Parathyroid adenoma (tissue), 2 donors: Measurements from ENCODE around the gene ASB8.

Experiments used
- H2AFZ ChIP-seq: fragments of 300-600 bp; sonication (generic); one replicate; pipeline ENCODE4 v1.7.0; 2017; ENCODE audit warnings: antibody characterized with exemption, mild to moderate bottlenecking
- H3K27ac ChIP-seq: fragments of 300-600 bp; sonication (generic); one replicate; pipeline ENCODE4 v1.7.0; 2017
- H3K27me3 ChIP-seq: fragments of 300-600 bp; sonication (generic); one replicate; pipeline ENCODE4 v1.7.0; 2017; ENCODE audit warnings: low read length; ENCODE audit not compliant: control insufficient read depth, insufficient read depth
- H3K36me3 ChIP-seq: fragments of 300-600 bp; sonication (generic); one replicate; pipeline ENCODE4 v1.7.0; 2017; ENCODE audit warnings: low read length; ENCODE audit not compliant: control insufficient read depth, insufficient read depth
- H3K4me1 ChIP-seq: fragments of 300-600 bp; sonication (generic); one replicate; pipeline ENCODE4 v1.7.0; 2017; ENCODE audit warnings: control low read depth
- H3K4me2 ChIP-seq: fragments of 300-600 bp; sonication (generic); one replicate; pipeline ENCODE4 v1.7.0; 2017; ENCODE audit warnings: low read length
- H3K4me3 ChIP-seq: fragments of 300-600 bp; sonication (generic); one replicate; pipeline ENCODE4 v1.7.0; 2017; ENCODE audit warnings: low read depth, low read length
- H3K79me2 ChIP-seq: fragments of 300-600 bp; sonication (generic); one replicate; pipeline ENCODE4 v1.7.0; 2017; ENCODE audit warnings: control low read depth
- H3K9ac ChIP-seq: fragments of 300-600 bp; sonication (generic); one replicate; pipeline ENCODE4 v1.7.0; 2017; ENCODE audit warnings: mild to moderate bottlenecking
- H3K9me3 ChIP-seq: fragments of 300-600 bp; sonication (generic); one replicate; pipeline ENCODE4 v1.7.0; 2017; ENCODE audit warnings: low read length; ENCODE audit not compliant: control insufficient read depth
- CTCF ChIP-seq: fragments of 300-600 bp; sonication (generic); IDR thresholded peaks from one replicate; pipeline ENCODE4 v1.7.0; 2017; ENCODE audit warnings: antibody characterized with exemption, mild to moderate bottlenecking
- donor health status: primary hyperparathyroidism.

The ASB8 gene

GRCh38 chr12:48180424-48180823 is 23.1 kb upstream of the ASB8 start:
- Histone ChIP-seq H3K9me3 (no peaks in the 10 kb centered on the region), H3K4me2 (no peak overlapping the region), H3K27ac (no peak overlapping the region), H2AFZ (no peak overlapping the region), H3K27me3 (no peaks in the 10 kb centered on the region), H3K4me1 (peaks cover 4% of the 10 kb centered on the region), H3K4me3 (no peak overlapping the region), H3K79me2 (no peaks in the 10 kb centered on the region), H3K9ac (no peak overlapping the region), H3K36me3 (no peaks in the 10 kb centered on the region)
- no peak for TF ChIP-seq CTCF

GRCh38 chr12:48179466-48179865 is 22.2 kb upstream of the ASB8 start:
- H3K27me3 ChIP-seq: no peaks in the 10 kb centered on the region

GRCh38 chr12:48177982-48178381 is 20.7 kb upstream of the ASB8 start:
- TF ChIP-seq CTCF: no peak
- H3K27me3 ChIP-seq: no peaks in the 10 kb centered on the region

More at GRCh38 chr12:48179466-48179865, 22.2 kb upstream of the ASB8 start:
- Histone ChIP-seq H3K4me2 (no peak overlapping the region), H3K27ac (no peak overlapping the region), H3K4me3 (no peak overlapping the region), H3K79me2 (no peaks in the 10 kb centered on the region), H3K9me3 (no peaks in the 10 kb centered on the region), H3K36me3 (no peaks in the 10 kb centered on the region), H3K4me1 (peaks cover 2% of the 10 kb centered on the region), H2AFZ (no peak overlapping the region), H3K9ac (no peak overlapping the region)
- no peak for TF ChIP-seq CTCF

GRCh38 chr12:48176417-48176751 is 19.1 kb upstream of the ASB8 start:
- Histone ChIP-seq H3K4me1 (peaks cover 2% of the 10 kb centered on the region), H3K27me3 (no peaks in the 10 kb centered on the region), H3K36me3 (no peaks in the 10 kb centered on the region), H3K4me2 (peak overlapping the region; percentile 54), H3K27ac (no peak overlapping the region), H3K9ac (no peak overlapping the region), H3K4me3 (no peak overlapping the region), H3K79me2 (no peaks in the 10 kb centered on the region), H2AFZ (no peak overlapping the region), H3K9me3 (no peaks in the 10 kb centered on the region)
- TF ChIP-seq CTCF: no peak

More at GRCh38 chr12:48177982-48178381, 20.7 kb upstream of the ASB8 start:
- Histone ChIP-seq H3K4me2 (no peak overlapping the region), H2AFZ (no peak overlapping the region), H3K4me1 (peaks cover 2% of the 10 kb centered on the region), H3K9me3 (no peaks in the 10 kb centered on the region), H3K27ac (no peak overlapping the region), H3K4me3 (no peak overlapping the region), H3K9ac (no peak overlapping the region), H3K36me3 (no peaks in the 10 kb centered on the region), H3K79me2 (no peaks in the 10 kb centered on the region)

GRCh38 chr12:48175613-48176416 is 18.5 kb upstream of the ASB8 start:
- TF ChIP-seq CTCF: no peak
- H3K9ac ChIP-seq: no peak overlapping the region
- H3K27ac ChIP-seq: no peak overlapping the region
- H3K36me3 ChIP-seq: no peaks in the 10 kb centered on the region
- H3K4me2 ChIP-seq: peak overlapping the region; percentile 54
- peak overlapping the region; percentile 3 for H2AFZ ChIP-seq
- H3K4me1 ChIP-seq: peaks cover 2% of the 10 kb centered on the region
- no peak overlapping the region for H3K4me3 ChIP-seq
- H3K27me3 ChIP-seq: no peaks in the 10 kb centered on the region
- H3K9me3 ChIP-seq: no peaks in the 10 kb centered on the region
- H3K79me2 ChIP-seq: no peaks in the 10 kb centered on the region
